ENCODE data around the gene MYEOV.

MYEOV gene

DNA sequence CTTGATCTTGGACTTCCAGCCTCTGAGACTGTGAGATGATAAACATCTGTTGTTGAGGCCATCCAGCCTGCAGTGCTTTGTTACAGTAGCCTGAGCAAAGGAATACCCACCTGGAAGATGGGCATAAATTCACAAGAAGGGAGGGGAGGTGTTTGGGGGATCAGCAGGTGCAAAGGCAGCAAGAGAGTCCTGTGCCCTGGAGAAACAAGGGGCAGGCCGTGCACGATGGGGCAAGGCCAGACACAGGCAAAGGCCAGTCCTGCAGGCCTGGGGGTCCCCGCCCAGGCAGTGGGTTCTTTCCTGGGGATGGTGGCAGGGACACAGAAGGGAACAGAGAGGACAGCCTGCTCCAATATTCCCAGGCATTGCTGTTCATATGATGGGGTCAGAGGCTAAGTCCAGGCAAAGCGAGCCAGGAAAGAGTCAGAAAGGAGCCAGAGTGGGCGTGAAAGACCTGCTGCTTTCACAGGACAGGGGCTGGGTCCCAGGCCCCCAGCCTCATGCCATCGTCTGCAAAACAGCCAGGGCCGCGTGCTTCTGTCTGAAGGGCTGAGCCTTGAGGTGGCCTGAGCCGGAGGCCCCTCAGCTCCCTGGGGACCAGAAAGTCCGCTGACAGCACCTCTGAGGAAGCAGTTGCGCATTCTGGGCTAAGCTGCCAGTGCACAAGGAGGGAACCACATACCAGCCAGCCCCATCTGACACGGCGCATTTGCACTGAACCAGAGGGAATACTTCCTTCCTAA, 48.8 kb downstream of the MYEOV start:
- ChIA-PET CTCF (no interaction called here), POLR2A (no interaction called here)
- peak; percentile 10 for DNase-seq (ENCODE audit: extremely low spot score)

GRCh38 chr11:69343401-69344321, 49.7 kb downstream of the MYEOV start:
- ChIA-PET POLR2A (no interaction called here), CTCF (interaction anchor here (1.3 kb wide), 1 partner anchor 11 kb away, joined by 3 read pairs; no protein-coding TSS in a partner anchor)
- TF ChIP-seq CTCF (IDR thresholded peaks at IDR 0.05; ENCODE audit: control extremely low read depth, extremely low read depth, low read depth, missing control alignments), result no peak
- peak; percentile 5 for DNase-seq (ENCODE audit: extremely low spot score)

More for the DNA sequence above, 48.8 kb downstream of the MYEOV start:
- TF ChIP-seq CTCF (IDR thresholded peaks at IDR 0.05; ENCODE audit: control extremely low read depth, extremely low read depth, low read depth, missing control alignments), result no peak

- no peak for TF ChIP-seq CTCF (IDR thresholded peaks at IDR 0.05; ENCODE audit: control extremely low read depth, extremely low read depth, low read depth, missing control alignments)
- ChIA-PET POLR2A (no interaction called here), CTCF (interaction anchor here (0.7 to 2.0 kb wide), 3 partner anchors 8 to 16 kb away, joined by 3 to 5 read pairs (median 3); no protein-coding TSS in a partner anchor)
- no peak for DNase-seq (ENCODE audit: extremely low spot score)
Measured at GRCh38 chr11:69344570-69345145, 50.7 kb downstream of the MYEOV start.

All from GM10248 (cell line).